B cell (primary cell): Measurements from ENCODE around the gene TIMP2. TPM values are rescaled to one million over a fixed set of nuclear protein-coding genes. Genes with fewer than 3 reads are reported as not detected.

ENCODE experiments used
- ATAC-seq: fragments of 200-7000 bp; cut with Tn5 transposase; one replicate; pipeline ENCODE4 v1.10.0; 2021; ENCODE audit warnings: low read depth, mild to moderate bottlenecking, moderate number of reproducible peaks, moderate library complexity
- CTCF ChIA-PET: fragments of 350-600 bp; sonication (Branson Sonifier 250); formaldehyde crosslinking; loops from one replicate; lab custom pipeline; 2021; ENCODE audit warnings: antibody characterized with exemption, inconsistent platforms; lab: Charles Lee
- POLR2A ChIA-PET: fragments of 350-600 bp; sonication (Branson Sonifier 250); formaldehyde crosslinking; loops from one replicate; lab custom pipeline; 2021; ENCODE audit warnings: antibody characterized with exemption; lab: Charles Lee
- DNase-seq: peaks from one replicate; pipeline ENCODE4 v3.0.0; 2013
- H2AFZ ChIP-seq: 2 replicates; pipeline ENCODE4 v1.6.1; 2012; ENCODE audit warnings: mild to moderate bottlenecking, low read depth, low read length; ENCODE audit not compliant: insufficient read depth, poor library complexity, severe bottlenecking
- H3K27ac ChIP-seq, 2 donors: 1 replicate in 1 of 2; 2 replicates in 1 of 2; pipeline ENCODE4 v1.5.1; 2012 to 2013; ENCODE audit warnings: low read length in 2 of 2, mild to moderate bottlenecking in 2 of 2, moderate library complexity in 1 of 2
- H3K27me3 ChIP-seq, 4 experiments: fragments of 200-600 bp in 1 of 4; sonication (generic) in 1 of 4; replicated peaks in 1 of 4; 1 replicate in 2 of 4; 2 replicates in 2 of 4; pipeline versions ENCODE4 v1.6.1 to v1.7.0; 2013 to 2016; ENCODE audit warnings: low read length in 3 of 4, mild to moderate bottlenecking in 2 of 4, mixed read lengths in 1 of 4, moderate library complexity in 1 of 4; ENCODE audit not compliant: insufficient read depth in 4 of 4, control insufficient read depth in 3 of 4; ENCODE audit errors: control extremely low read depth in 1 of 4
- H3K36me3 ChIP-seq, 2 experiments: replicated peaks in 1 of 2; 1 replicate in 1 of 2; 2 replicates in 1 of 2; pipeline versions ENCODE4 v1.6.1 to v1.7.1; 2013; ENCODE audit warnings: low read length in 1 of 2; ENCODE audit not compliant: insufficient read depth in 2 of 2, control insufficient read depth in 1 of 2; ENCODE audit errors: control extremely low read depth in 1 of 2, extremely low read depth in 1 of 2
- H3K4me1 ChIP-seq, 2 donors: fragments of 200-600 bp in 1 of 2; sonication (generic) in 1 of 2; 1 replicate in 1 of 2; 2 replicates in 1 of 2; pipeline versions ENCODE4 v1.5.1 to v1.6.1; 2013 to 2017; ENCODE audit warnings: low read length in 2 of 2; ENCODE audit not compliant: control insufficient read depth in 2 of 2, insufficient read depth in 2 of 2
- H3K4me2 ChIP-seq: replicated peaks from 2 replicates; pipeline ENCODE3; 2012; ENCODE audit warnings: mild to moderate bottlenecking, low read depth, low read length; ENCODE audit not compliant: poor library complexity, severe bottlenecking
- H3K4me3 ChIP-seq, 5 experiments: fragments of 200-600 bp in 1 of 5; sonication (generic) in 1 of 5; 1 replicate in 3 of 5; 2 replicates in 2 of 5; pipeline versions ENCODE4 v1.5.1 to v1.7.0; 2011 to 2016; ENCODE audit warnings: low read length in 4 of 5, mild to moderate bottlenecking in 4 of 5, low read depth in 2 of 5, control low read depth in 1 of 5, moderate library complexity in 1 of 5; ENCODE audit not compliant: insufficient read depth in 1 of 5; ENCODE audit errors: control extremely low read depth in 1 of 5, extremely low read depth in 1 of 5
- H3K79me2 ChIP-seq: fragments of 200-600 bp; sonication (generic); one replicate; pipeline ENCODE4 v1.6.0; 2016; ENCODE audit warnings: low read length; ENCODE audit not compliant: control insufficient read depth, insufficient read depth
- H3K9ac ChIP-seq: fragments of 200-600 bp; sonication (generic); 2 replicates; pipeline ENCODE4 v1.6.1; 2017; ENCODE audit warnings: mild to moderate bottlenecking, low read length, moderate library complexity
- H3K9me3 ChIP-seq, 3 donors: one replicate each; pipeline versions ENCODE4 v1.6.1 to v1.7.1; 2013; ENCODE audit warnings: low read length in 2 of 3; ENCODE audit not compliant: control insufficient read depth in 2 of 3, insufficient read depth in 1 of 3; ENCODE audit errors: control extremely low read depth in 1 of 3
- H4K20me1 ChIP-seq: 2 replicates; pipeline ENCODE4 v1.6.0; 2012; ENCODE audit warnings: mild to moderate bottlenecking, low read length; ENCODE audit not compliant: insufficient read depth, control insufficient read depth, poor library complexity, severe bottlenecking
- H3K27ac Mint-ChIP-seq: one replicate; pipeline ENCODE4 v1.8.0; 2021; ENCODE audit warnings: mixed read lengths
- H3K27me3 Mint-ChIP-seq: one replicate; pipeline ENCODE4 v1.8.0; 2021; ENCODE audit warnings: mixed read lengths
- H3K4me1 Mint-ChIP-seq: one replicate; pipeline ENCODE4 v1.8.0; 2021; ENCODE audit warnings: mixed read lengths
- H3K4me3 Mint-ChIP-seq: one replicate; pipeline ENCODE4 v1.8.0; 2021; ENCODE audit warnings: mixed read lengths
- H3K9me3 Mint-ChIP-seq: one replicate; pipeline ENCODE4 v1.8.0; 2022; ENCODE audit warnings: mixed read lengths; ENCODE audit not compliant: insufficient read depth
- EZH2 ChIP-seq: IDR thresholded peaks from 2 replicates; pipeline ENCODE4 v1.6.1; 2012; ENCODE audit warnings: borderline replicate concordance, low read depth, mild to moderate bottlenecking, moderate library complexity, low read length; ENCODE audit not compliant: insufficient read depth, poor library complexity, severe bottlenecking
- WGBS: methylation state at CpG from one replicate; pipeline ENCODE4 v1.1.5; 2013; ENCODE audit warnings: missing lambda C conversion rate; ENCODE audit not compliant: insufficient coverage; 5-methylcytosine and 5-hydroxymethylcytosine counted together
- intact Hi-C: fragments of 100-400 bp; cut with micrococcal nuclease; formaldehyde crosslinking; loops from one replicate; pipeline ENCODE4 v1.10.0; 2022
- polyA plus RNA-seq: library from polyadenylated mRNA; depleted of rRNA; stranded (reverse); fragments of >200 nt; gene quantifications from 2 replicates; pipeline ENCODE4 v1.2.3, GENCODE V29; 2012
- total RNA-seq, 2 donors: library from RNA; stranded (reverse); fragments of 120-200 nt in 1 of 2; gene quantifications; 1 replicate in 1 of 2; 2 replicates in 1 of 2; pipeline versions ENCODE4 v1.2.3 to v1.2.4, GENCODE V29; 2013 to 2022
- TF ChIP-seq, protein P1 (sequence below): fragments of 200-600 bp; IDR thresholded peaks from one replicate; pipeline ENCODE4 v1.8.0; 2022; ENCODE audit warnings: antibody characterized with exemption, mild to moderate bottlenecking

Gene TIMP2
- total and polyA plus RNA-seq, 2 donors (not counting 1 experiment from before 2014, with no cell fraction given) = 4.8 to 10.0 TPM

DNA sequence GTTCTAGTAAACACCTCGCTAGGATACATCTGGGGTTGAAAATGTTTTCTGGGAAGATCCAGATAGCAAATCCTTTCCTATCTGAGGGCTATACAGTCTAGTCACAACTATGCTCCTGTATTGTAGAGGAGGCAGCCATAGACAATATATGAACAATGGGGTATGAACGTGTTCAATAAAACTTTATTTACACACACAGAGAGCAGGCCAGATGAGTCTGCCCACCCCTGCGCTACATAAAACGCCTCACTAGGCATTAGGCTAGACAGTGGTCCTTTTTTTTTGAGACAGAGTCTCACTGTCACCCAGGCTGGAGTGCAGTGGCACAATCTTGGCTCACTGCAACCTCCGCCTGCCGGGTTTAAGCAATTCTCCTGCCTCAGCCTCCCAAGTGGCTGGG, 95.7 kb downstream of the TIMP2 start:
- Histone ChIP-seq H3K9me3 (no peaks in the 10 kb centered on the region), H4K20me1 (peaks cover 36% of the 10 kb centered on the region), H3K27me3 (no peaks in the 10 kb centered on the region), H3K9ac (no peak overlapping the region), H3K27ac (no peak overlapping the region), H2AFZ (no peak overlapping the region), H3K4me1 (no peaks in the 10 kb centered on the region), H3K4me3 (no peak overlapping the region), H3K36me3 (peaks cover 2 to 92% of the 10 kb centered on the region in 2 experiments), H3K4me2 (no peak overlapping the region), H3K79me2 (peaks cover 69% of the 10 kb centered on the region)
- no peak overlapping the region for H3K27ac Mint-ChIP-seq
- H3K4me1 Mint-ChIP-seq = peaks cover 7% of the 10 kb centered on the region
- intact Hi-C loops = loop anchor here (5.0 kb wide), 1 partner anchor 42 kb away; no protein-coding TSS in a partner anchor
- no peaks in the 10 kb centered on the region for H3K9me3 Mint-ChIP-seq
- ATAC-seq = no peak
- POLR2A ChIA-PET = no interaction called here
- no peaks in the 10 kb centered on the region for H3K27me3 Mint-ChIP-seq
- 98% methylated on average over 4 of the region's 6 CpGs for WGBS
- H3K4me3 Mint-ChIP-seq = no peak overlapping the region
- DNase-seq = no peak
- TF ChIP-seq EZH2 = no peak
- TF ChIP-seq, protein P1, sequence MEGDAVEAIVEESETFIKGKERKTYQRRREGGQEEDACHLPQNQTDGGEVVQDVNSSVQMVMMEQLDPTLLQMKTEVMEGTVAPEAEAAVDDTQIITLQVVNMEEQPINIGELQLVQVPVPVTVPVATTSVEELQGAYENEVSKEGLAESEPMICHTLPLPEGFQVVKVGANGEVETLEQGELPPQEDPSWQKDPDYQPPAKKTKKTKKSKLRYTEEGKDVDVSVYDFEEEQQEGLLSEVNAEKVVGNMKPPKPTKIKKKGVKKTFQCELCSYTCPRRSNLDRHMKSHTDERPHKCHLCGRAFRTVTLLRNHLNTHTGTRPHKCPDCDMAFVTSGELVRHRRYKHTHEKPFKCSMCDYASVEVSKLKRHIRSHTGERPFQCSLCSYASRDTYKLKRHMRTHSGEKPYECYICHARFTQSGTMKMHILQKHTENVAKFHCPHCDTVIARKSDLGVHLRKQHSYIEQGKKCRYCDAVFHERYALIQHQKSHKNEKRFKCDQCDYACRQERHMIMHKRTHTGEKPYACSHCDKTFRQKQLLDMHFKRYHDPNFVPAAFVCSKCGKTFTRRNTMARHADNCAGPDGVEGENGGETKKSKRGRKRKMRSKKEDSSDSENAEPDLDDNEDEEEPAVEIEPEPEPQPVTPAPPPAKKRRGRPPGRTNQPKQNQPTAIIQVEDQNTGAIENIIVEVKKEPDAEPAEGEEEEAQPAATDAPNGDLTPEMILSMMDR = no peak
- CTCF ChIA-PET = interaction anchor here (0.8 to 1.2 kb wide), 2 partner anchors 36 to 123 kb away, joined by 3 to 5 read pairs; no protein-coding TSS in a partner anchor

DNA sequence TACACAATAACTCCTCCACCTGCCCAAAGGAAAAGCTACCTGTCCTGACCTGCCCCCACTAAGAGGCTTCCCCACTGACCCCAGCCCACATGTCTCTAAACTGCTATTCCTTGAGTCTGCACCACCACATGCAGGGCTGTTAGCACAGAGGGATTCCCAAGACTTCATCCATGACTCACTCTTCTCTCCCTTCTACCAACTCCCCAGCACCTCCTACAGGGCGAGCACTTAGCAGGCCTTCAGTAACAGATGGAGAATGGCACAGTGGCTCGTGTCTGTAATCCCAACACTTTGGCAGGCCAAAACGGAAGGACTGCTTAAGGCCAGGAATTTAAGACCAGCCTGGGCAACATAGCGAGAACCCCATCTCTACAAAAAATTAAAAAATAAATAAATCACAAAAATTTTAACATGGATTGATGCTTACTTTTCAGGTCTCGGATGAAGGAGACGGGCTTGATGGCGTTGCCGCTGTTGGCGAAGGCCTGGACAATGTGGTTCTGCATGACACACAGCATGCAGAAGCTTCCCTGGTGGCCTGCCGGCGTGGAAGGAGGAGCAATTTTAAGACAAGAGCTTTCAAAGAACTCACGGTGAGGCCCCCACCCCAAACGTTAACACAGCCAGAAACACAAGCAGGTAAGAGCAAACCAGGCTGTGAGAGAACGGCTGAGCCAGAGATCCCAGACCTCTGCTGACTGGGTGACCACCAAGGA, 96.6 kb downstream of the TIMP2 start:
- no peaks in the 10 kb centered on the region for H3K27me3 Mint-ChIP-seq
- H3K27ac Mint-ChIP-seq = no peak overlapping the region
- Histone ChIP-seq H3K4me3 (no peak overlapping the region), H3K4me1 (no peaks in the 10 kb centered on the region), H4K20me1 (peaks cover 44% of the 10 kb centered on the region), H2AFZ (no peak overlapping the region), H3K4me2 (no peak overlapping the region), H3K9ac (no peak overlapping the region), H3K36me3 (peaks cover 2 to 92% of the 10 kb centered on the region in 2 experiments), H3K79me2 (peaks cover 68% of the 10 kb centered on the region), H3K27me3 (no peaks in the 10 kb centered on the region), H3K27ac (no peak overlapping the region), H3K9me3 (no peaks in the 10 kb centered on the region)
- DNase-seq (no peak), ATAC-seq (no peak)
- intact Hi-C loops = loop anchor here (5.0 kb wide), 1 partner anchor 41 kb away; no protein-coding TSS in a partner anchor
- H3K4me3 Mint-ChIP-seq = no peak overlapping the region
- H3K4me1 Mint-ChIP-seq = peaks cover 7% of the 10 kb centered on the region
- no peaks in the 10 kb centered on the region for H3K9me3 Mint-ChIP-seq
- POLR2A ChIA-PET = no interaction called here
- 96% methylated on average over 13 of the region's 14 CpGs for WGBS
- CTCF ChIA-PET = interaction anchor here (0.8 kb wide), 1 partner anchor 37 kb away, joined by 5 read pairs; no protein-coding TSS in a partner anchor
- TF ChIP-seq, protein P1 = no peak
- no peak for TF ChIP-seq EZH2
